ENCODE data around the gene SPATA46.

DNA sequence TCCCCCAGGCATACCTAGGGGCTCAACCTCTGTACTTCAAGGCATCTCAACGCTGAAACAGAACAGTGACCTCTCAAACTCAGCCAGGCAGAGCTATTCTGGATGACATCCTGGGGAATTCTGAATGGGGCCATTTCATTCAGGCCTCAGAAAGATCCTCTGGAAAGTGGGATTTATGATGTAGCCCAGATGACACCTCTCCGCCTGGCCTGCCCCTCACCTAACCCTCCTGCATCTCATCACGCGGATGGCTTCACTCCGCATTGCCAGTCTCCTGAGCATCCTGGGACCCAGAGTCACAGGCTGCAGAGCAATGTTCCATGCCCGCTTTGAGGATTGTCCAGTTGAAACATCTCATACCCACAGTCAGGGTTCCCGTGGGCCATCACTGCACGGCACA lies 1.2 kb downstream of the SPATA46 start:
- TF ChIP-seq, protein P1, sequence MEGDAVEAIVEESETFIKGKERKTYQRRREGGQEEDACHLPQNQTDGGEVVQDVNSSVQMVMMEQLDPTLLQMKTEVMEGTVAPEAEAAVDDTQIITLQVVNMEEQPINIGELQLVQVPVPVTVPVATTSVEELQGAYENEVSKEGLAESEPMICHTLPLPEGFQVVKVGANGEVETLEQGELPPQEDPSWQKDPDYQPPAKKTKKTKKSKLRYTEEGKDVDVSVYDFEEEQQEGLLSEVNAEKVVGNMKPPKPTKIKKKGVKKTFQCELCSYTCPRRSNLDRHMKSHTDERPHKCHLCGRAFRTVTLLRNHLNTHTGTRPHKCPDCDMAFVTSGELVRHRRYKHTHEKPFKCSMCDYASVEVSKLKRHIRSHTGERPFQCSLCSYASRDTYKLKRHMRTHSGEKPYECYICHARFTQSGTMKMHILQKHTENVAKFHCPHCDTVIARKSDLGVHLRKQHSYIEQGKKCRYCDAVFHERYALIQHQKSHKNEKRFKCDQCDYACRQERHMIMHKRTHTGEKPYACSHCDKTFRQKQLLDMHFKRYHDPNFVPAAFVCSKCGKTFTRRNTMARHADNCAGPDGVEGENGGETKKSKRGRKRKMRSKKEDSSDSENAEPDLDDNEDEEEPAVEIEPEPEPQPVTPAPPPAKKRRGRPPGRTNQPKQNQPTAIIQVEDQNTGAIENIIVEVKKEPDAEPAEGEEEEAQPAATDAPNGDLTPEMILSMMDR (IDR thresholded peaks at IDR 0.05) = no peak
- no peak for TF ChIP-seq EZH2 (IDR thresholded peaks at IDR 0.05; ENCODE audit: borderline replicate concordance, insufficient read depth, low read depth, low read length, poor library complexity, severe bottlenecking)

Measured in B cell (primary cell).